ENCODE data around the gene SEPTIN7.

DNA sequence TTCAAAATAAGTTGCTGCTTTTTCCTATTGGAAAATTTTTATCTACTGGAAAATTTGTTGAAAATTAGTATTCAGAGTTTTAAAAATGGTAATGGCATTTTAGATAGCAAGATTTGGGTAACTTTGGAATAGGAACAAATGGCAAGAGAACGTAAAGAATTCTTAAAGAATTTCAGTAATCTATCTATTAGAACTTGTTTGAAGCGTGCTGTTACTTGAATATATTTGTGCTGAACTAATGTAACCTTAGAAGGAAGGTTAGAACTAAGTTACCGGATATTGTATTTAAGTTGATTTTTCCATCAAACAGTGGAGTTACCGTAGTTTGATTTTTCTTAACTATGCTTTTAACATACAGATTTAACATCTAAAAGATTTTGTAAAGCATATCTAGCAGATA is 25.9 kb downstream of the SEPTIN7 start:
- TF ChIP-seq, protein P1, sequence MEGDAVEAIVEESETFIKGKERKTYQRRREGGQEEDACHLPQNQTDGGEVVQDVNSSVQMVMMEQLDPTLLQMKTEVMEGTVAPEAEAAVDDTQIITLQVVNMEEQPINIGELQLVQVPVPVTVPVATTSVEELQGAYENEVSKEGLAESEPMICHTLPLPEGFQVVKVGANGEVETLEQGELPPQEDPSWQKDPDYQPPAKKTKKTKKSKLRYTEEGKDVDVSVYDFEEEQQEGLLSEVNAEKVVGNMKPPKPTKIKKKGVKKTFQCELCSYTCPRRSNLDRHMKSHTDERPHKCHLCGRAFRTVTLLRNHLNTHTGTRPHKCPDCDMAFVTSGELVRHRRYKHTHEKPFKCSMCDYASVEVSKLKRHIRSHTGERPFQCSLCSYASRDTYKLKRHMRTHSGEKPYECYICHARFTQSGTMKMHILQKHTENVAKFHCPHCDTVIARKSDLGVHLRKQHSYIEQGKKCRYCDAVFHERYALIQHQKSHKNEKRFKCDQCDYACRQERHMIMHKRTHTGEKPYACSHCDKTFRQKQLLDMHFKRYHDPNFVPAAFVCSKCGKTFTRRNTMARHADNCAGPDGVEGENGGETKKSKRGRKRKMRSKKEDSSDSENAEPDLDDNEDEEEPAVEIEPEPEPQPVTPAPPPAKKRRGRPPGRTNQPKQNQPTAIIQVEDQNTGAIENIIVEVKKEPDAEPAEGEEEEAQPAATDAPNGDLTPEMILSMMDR (IDR thresholded peaks at IDR 0.05) = no peak
- TF ChIP-seq, protein P2, sequence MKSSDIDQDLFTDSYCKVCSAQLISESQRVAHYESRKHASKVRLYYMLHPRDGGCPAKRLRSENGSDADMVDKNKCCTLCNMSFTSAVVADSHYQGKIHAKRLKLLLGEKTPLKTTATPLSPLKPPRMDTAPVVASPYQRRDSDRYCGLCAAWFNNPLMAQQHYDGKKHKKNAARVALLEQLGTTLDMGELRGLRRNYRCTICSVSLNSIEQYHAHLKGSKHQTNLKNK (CRISPR knock-in tag; IDR thresholded peaks at IDR 0.05) = no peak
